Osteoblast (primary cell): ENCODE measurements around the gene KRTAP29-1. TPM values are rescaled to one million over a fixed set of nuclear protein-coding genes. Genes with fewer than 3 reads are reported as not detected.

Experiments
- DNase-seq: peaks from one replicate; pipeline ENCODE4 v3.0.0; 2011; ENCODE audit warnings: low spot score, mixed read lengths; ENCODE audit not compliant: insufficient read length; ENCODE audit errors: missing footprints
- H2AFZ ChIP-seq: 2 replicates; pipeline ENCODE4 v1.6.0; 2011; ENCODE audit warnings: mild to moderate bottlenecking, low read length
- H3K27ac ChIP-seq: 2 replicates; pipeline ENCODE4 v1.5.1; 2011; ENCODE audit warnings: mild to moderate bottlenecking, low read depth, low read length, moderate library complexity
- H3K27me3 ChIP-seq: 2 replicates; pipeline ENCODE4 v1.6.0; 2012; ENCODE audit warnings: mild to moderate bottlenecking, control low read depth, inconsistent platforms, low read length, moderate library complexity; ENCODE audit not compliant: insufficient read depth
- H3K36me3 ChIP-seq: 2 replicates; pipeline ENCODE4 v1.5.1; 2011; ENCODE audit warnings: mild to moderate bottlenecking, low read length, control low read depth, moderate library complexity; ENCODE audit not compliant: insufficient read depth
- H3K4me1 ChIP-seq: 2 replicates; pipeline ENCODE4 v1.5.1; 2011; ENCODE audit warnings: mild to moderate bottlenecking, low read length, control low read depth, moderate library complexity; ENCODE audit not compliant: insufficient read depth
- H3K4me2 ChIP-seq: 2 replicates; pipeline ENCODE4 v1.6.0; 2011; ENCODE audit warnings: mild to moderate bottlenecking, low read length; ENCODE audit not compliant: insufficient read depth
- H3K4me3 ChIP-seq: fragments of 200-600 bp; sonication (generic); 3 replicates; pipeline ENCODE4 v1.5.1; 2012; ENCODE audit warnings: mild to moderate bottlenecking, low read length, inconsistent platforms; ENCODE audit not compliant: insufficient read depth
- H3K79me2 ChIP-seq: 2 replicates; pipeline ENCODE4 v1.6.0; 2012; ENCODE audit warnings: mild to moderate bottlenecking, low read length, control low read depth, inconsistent platforms; ENCODE audit not compliant: insufficient read depth
- H3K9me3 ChIP-seq: 2 replicates; pipeline ENCODE4 v1.5.1; 2011; ENCODE audit warnings: low read depth, low read length, control low read depth
- H4K20me1 ChIP-seq: 2 replicates; pipeline ENCODE4 v1.6.0; 2012; ENCODE audit warnings: mild to moderate bottlenecking, low read length, control low read depth; ENCODE audit not compliant: insufficient read depth
- CTCF ChIP-seq: IDR thresholded peaks from 2 replicates; pipeline ENCODE4 v1.5.1; 2011; ENCODE audit warnings: mild to moderate bottlenecking, low read depth, low read length, moderate library complexity; ENCODE audit errors: extremely low read depth
- total RNA-seq: library from RNA; depleted of rRNA; stranded (reverse); fragments of >200 nt; gene quantifications from 2 replicates; pipeline ENCODE4 v1.2.3, GENCODE V29; 2012

KRTAP29-1 gene
- total RNA-seq, 1 donor, result not detected

- Histone ChIP-seq H2AFZ (no peak overlapping the region), H3K27ac (no peak overlapping the region), H3K4me2 (no peak overlapping the region), H3K9me3 (no peaks in the 10 kb centered on the region), H3K4me3 (no peak overlapping the region), H3K27me3 (no peaks in the 10 kb centered on the region), H3K36me3 (no peaks in the 10 kb centered on the region), H4K20me1 (no peaks in the 10 kb centered on the region), H3K79me2 (no peaks in the 10 kb centered on the region), H3K4me1 (no peaks in the 10 kb centered on the region)
- DNase-seq, result no peak
- TF ChIP-seq CTCF, result no peak
These were observed 31.2 kb upstream of the KRTAP29-1 start for GRCh38 chr17:41333836-41334235.

- H4K20me1 ChIP-seq, result no peaks in the 10 kb centered on the region
- no peak overlapping the region for H3K4me3 ChIP-seq
- no peak for TF ChIP-seq CTCF
- no peak overlapping the region for H3K4me2 ChIP-seq
- H2AFZ ChIP-seq, result no peak overlapping the region
- no peaks in the 10 kb centered on the region for H3K27me3 ChIP-seq
- H3K9me3 ChIP-seq, result no peaks in the 10 kb centered on the region
- no peak for DNase-seq
- no peaks in the 10 kb centered on the region for H3K36me3 ChIP-seq
- no peak overlapping the region for H3K27ac ChIP-seq
- no peaks in the 10 kb centered on the region for H3K4me1 ChIP-seq
- H3K79me2 ChIP-seq, result no peaks in the 10 kb centered on the region
These were observed 30.4 kb upstream of the KRTAP29-1 start for GRCh38 chr17:41333098-41333497.

GRCh38 chr17:41332239-41332638 is 29.6 kb upstream of the KRTAP29-1 start:
- no peaks in the 10 kb centered on the region for H3K4me1 ChIP-seq
- no peaks in the 10 kb centered on the region for H4K20me1 ChIP-seq
- no peaks in the 10 kb centered on the region for H3K9me3 ChIP-seq
- H2AFZ ChIP-seq, result no peak overlapping the region
- no peak for TF ChIP-seq CTCF
- H3K36me3 ChIP-seq, result no peaks in the 10 kb centered on the region
- H3K79me2 ChIP-seq, result no peaks in the 10 kb centered on the region
- H3K27ac ChIP-seq, result no peak overlapping the region
- DNase-seq, result no peak
- H3K27me3 ChIP-seq, result no peaks in the 10 kb centered on the region
- H3K4me2 ChIP-seq, result no peak overlapping the region
- H3K4me3 ChIP-seq, result no peak overlapping the region

GRCh38 chr17:41331606-41332005 is 29.0 kb upstream of the KRTAP29-1 start:
- Histone ChIP-seq H2AFZ (no peak overlapping the region), H3K36me3 (no peaks in the 10 kb centered on the region), H3K9me3 (no peaks in the 10 kb centered on the region), H3K4me2 (no peak overlapping the region), H3K4me3 (no peak overlapping the region), H4K20me1 (no peaks in the 10 kb centered on the region), H3K79me2 (no peaks in the 10 kb centered on the region), H3K27me3 (no peaks in the 10 kb centered on the region), H3K27ac (no peak overlapping the region), H3K4me1 (no peaks in the 10 kb centered on the region)
- DNase-seq, result no peak
- TF ChIP-seq CTCF, result no peak
